Naive thymus-derived CD4-positive, alpha-beta T cell (primary cell): ENCODE data around the gene ENTPD1. TPM values are rescaled to one million over a fixed set of nuclear protein-coding genes. Genes with fewer than 3 reads are reported as not detected.

ENCODE experiments used
- ATAC-seq: fragments of 150-1000 bp; cut with Tn5 transposase; 2 replicates; pipeline ENCODE4 v1.10.0; 2021; ENCODE audit warnings: mild to moderate bottlenecking, moderate library complexity
- CTCF ChIA-PET: fragments of 350-600 bp; sonication (Branson Sonifier 250); formaldehyde crosslinking; loops from one replicate; lab custom pipeline; 2021; ENCODE audit warnings: antibody characterized with exemption; lab: Charles Lee
- POLR2A ChIA-PET: fragments of 350-600 bp; sonication (Branson Sonifier 250); formaldehyde crosslinking; loops from one replicate; lab custom pipeline; 2021; ENCODE audit warnings: antibody characterized with exemption, inconsistent platforms; lab: Charles Lee
- DNase-seq, 9 donors: peaks; one replicate each; pipeline versions ENCODE4 v3.0.0 to v3.0.0-alpha.2; 2020 to 2022; ENCODE audit warnings: mixed read lengths in 1 of 9
- H3K27ac ChIP-seq: one replicate; pipeline ENCODE4 v1.7.0; 2013; ENCODE audit warnings: mild to moderate bottlenecking, low read depth, low read length, moderate library complexity
- H3K27me3 ChIP-seq, 2 donors: one replicate each; pipeline ENCODE4 v1.7.0; 2013; ENCODE audit warnings: low read length in 2 of 2, mild to moderate bottlenecking in 2 of 2, moderate library complexity in 2 of 2; ENCODE audit not compliant: control insufficient read depth in 2 of 2, insufficient read depth in 2 of 2
- H3K36me3 ChIP-seq, 3 experiments: 1 replicate in 2 of 3; 2 replicates in 1 of 3; pipeline ENCODE4 v1.7.0; 2013; ENCODE audit warnings: low read length in 3 of 3, mild to moderate bottlenecking in 3 of 3, moderate library complexity in 1 of 3; ENCODE audit not compliant: insufficient read depth in 3 of 3, control insufficient read depth in 2 of 3
- H3K4me1 ChIP-seq, 2 donors: one replicate each; pipeline ENCODE4 v1.7.0; 2013; ENCODE audit warnings: low read length in 2 of 2, mild to moderate bottlenecking in 2 of 2, moderate library complexity in 1 of 2; ENCODE audit not compliant: control insufficient read depth in 2 of 2, insufficient read depth in 2 of 2
- H3K4me3 ChIP-seq: 2 replicates; pipeline ENCODE4 v1.7.0; 2013; ENCODE audit warnings: mild to moderate bottlenecking, low read length
- H3K9me3 ChIP-seq, 3 experiments: 1 replicate in 2 of 3; 2 replicates in 1 of 3; pipeline ENCODE4 v1.7.0; 2013; ENCODE audit warnings: low read length in 3 of 3; ENCODE audit not compliant: control insufficient read depth in 2 of 3
- H3K27ac Mint-ChIP-seq, 9 donors: one replicate each; pipeline ENCODE4 v1.8.0; 2020 to 2022; ENCODE audit warnings: mixed read lengths in 9 of 9, mild to moderate bottlenecking in 8 of 9, moderate library complexity in 5 of 9, inconsistent platforms in 2 of 9
- H3K27me3 Mint-ChIP-seq, 5 donors: one replicate each; pipeline ENCODE4 v1.8.0; 2021 to 2022; ENCODE audit warnings: mixed read lengths in 5 of 5, mild to moderate bottlenecking in 1 of 5
- H3K36me3 Mint-ChIP-seq, 5 donors: one replicate each; pipeline ENCODE4 v1.8.0; 2020 to 2022; ENCODE audit warnings: mixed read lengths in 5 of 5, mild to moderate bottlenecking in 3 of 5, inconsistent platforms in 1 of 5
- H3K4me1 Mint-ChIP-seq, 7 donors: one replicate each; pipeline ENCODE4 v1.8.0; 2020 to 2022; ENCODE audit warnings: mixed read lengths in 7 of 7, mild to moderate bottlenecking in 3 of 7, inconsistent platforms in 1 of 7
- H3K4me3 Mint-ChIP-seq, 10 donors: one replicate each; pipeline ENCODE4 v1.8.0; 2020 to 2022; ENCODE audit warnings: mild to moderate bottlenecking in 10 of 10, mixed read lengths in 10 of 10, moderate library complexity in 6 of 10, inconsistent platforms in 2 of 10
- H3K9me3 Mint-ChIP-seq, 11 donors: one replicate each; pipeline ENCODE4 v1.8.0; 2020 to 2022; ENCODE audit warnings: mixed read lengths in 11 of 11, mild to moderate bottlenecking in 4 of 11, inconsistent platforms in 1 of 11, moderate library complexity in 1 of 11
- intact Hi-C, 2 donors: fragments of 100-400 bp; cut with micrococcal nuclease; formaldehyde crosslinking; loops; one replicate each; pipeline ENCODE4 v1.15.1; 2023
- polyA plus RNA-seq, 2 donors: library from polyadenylated mRNA; unstranded; fragments of 300-500 nt; fragmentation: Illumina TruSeq; gene quantifications; one replicate each; pipeline ENCODE4 v1.2.3, GENCODE V29; 2021
- total RNA-seq, 6 experiments: library from RNA in 5 of 6; stranded (reverse) in 5 of 6; gene quantifications; 1 replicate in 5 of 6; 2 replicates in 1 of 6; pipeline ENCODE4 v1.2.3 and lab custom pipeline; 2021 to 2026

The ENTPD1 gene
- total and polyA plus RNA-seq, 7 experiments from 2014 or later: 0.21 to 28.2 (median 1.2) TPM

GRCh38 chr10:95818010-95818409, 62.0 kb downstream of the ENTPD1 start:
- DNase-seq (no peak), ATAC-seq (no peak)
- H3K36me3 Mint-ChIP-seq: peaks cover 0 to 36% (median 0%) of the 10 kb centered on the region in 5 donors
- CTCF ChIA-PET: no interaction called here
- Histone ChIP-seq H3K27ac (no peak overlapping the region), H3K36me3 (no peaks in the 10 kb centered on the region), H3K4me3 (no peak overlapping the region), H3K9me3 (no peaks in the 10 kb centered on the region), H3K4me1 (no peaks in the 10 kb centered on the region), H3K27me3 (no peaks in the 10 kb centered on the region)
- intact Hi-C loops: no loop called here
- H3K4me3 Mint-ChIP-seq: no peak overlapping the region
- peak overlapping the region in 1 of 9 donors; percentile 23 for H3K27ac Mint-ChIP-seq
- H3K9me3 Mint-ChIP-seq: peaks cover 0 to 5% (median 0%) of the 10 kb centered on the region in 11 donors
- POLR2A ChIA-PET: no interaction called here
- H3K27me3 Mint-ChIP-seq: peaks cover 2 to 19% (median 15%) of the 10 kb centered on the region in 5 donors
- H3K4me1 Mint-ChIP-seq: peaks cover 0 to 48% (median 0%) of the 10 kb centered on the region in 7 donors

GRCh38 chr10:95818668-95819067, 62.7 kb downstream of the ENTPD1 start:
- no peaks in the 10 kb centered on the region for H3K27me3 ChIP-seq
- peak overlapping the region in 1 of 9 donors; percentile 23 for H3K27ac Mint-ChIP-seq
- H3K4me1 Mint-ChIP-seq: peaks cover 0 to 55% (median 0%) of the 10 kb centered on the region in 7 donors
- intact Hi-C loops: no loop called here
- H3K9me3 ChIP-seq: no peaks in the 10 kb centered on the region
- H3K4me3 ChIP-seq: no peak overlapping the region
- ATAC-seq (no peak), DNase-seq (no peak)
- peaks cover 0 to 5% (median 0%) of the 10 kb centered on the region in 11 donors for H3K9me3 Mint-ChIP-seq
- no peaks in the 10 kb centered on the region for H3K4me1 ChIP-seq
- no peak overlapping the region for H3K27ac ChIP-seq
- no peaks in the 10 kb centered on the region for H3K36me3 ChIP-seq
- ChIA-PET POLR2A (no interaction called here), CTCF (no interaction called here)
- peaks cover 0 to 37% (median 0%) of the 10 kb centered on the region in 5 donors for H3K36me3 Mint-ChIP-seq
- peak overlapping the region in 1 of 10 donors; percentile 18 for H3K4me3 Mint-ChIP-seq
- H3K27me3 Mint-ChIP-seq: peaks cover 2 to 26% (median 19%) of the 10 kb centered on the region in 5 donors

DNA sequence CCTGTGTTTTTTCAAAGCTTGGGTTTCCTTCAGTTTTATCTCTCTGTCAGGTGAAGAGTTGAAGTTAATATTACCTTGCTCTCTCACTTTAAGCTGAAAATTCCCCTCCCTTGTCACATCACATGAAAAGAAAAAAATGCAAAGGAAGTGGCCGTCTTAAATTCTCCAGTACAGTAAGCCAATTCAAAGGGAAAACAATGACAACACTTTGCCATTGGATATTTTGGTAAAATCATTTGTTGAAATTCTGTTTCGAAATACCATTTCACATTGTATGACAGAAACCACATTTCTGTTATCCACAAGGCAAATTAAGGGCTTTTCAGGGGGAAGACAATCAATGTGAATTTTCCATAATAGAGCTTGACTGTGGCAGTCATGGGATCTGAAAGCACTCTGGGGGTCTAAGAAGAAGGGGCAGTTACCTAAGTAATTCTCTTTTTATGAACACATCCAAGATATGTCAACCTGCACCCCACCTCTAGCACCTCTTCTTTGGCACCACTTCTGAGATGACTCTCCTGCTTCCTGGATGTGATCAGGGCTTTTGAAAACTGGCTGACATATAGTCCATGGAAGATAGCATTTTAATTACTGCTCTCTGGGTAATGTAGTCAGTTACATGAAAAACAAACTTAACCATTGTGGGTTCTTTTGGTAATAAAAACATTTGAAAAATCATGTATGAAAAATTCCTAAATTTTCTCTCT, 63.8 kb downstream of the ENTPD1 start:
- Mint-ChIP-seq H3K36me3 (peaks cover 0 to 39% (median 0%) of the 10 kb centered on the region in 5 donors), H3K27ac (peak overlapping the region in 1 of 9 donors; percentile 89), H3K9me3 (peaks cover 0 to 7% (median 0%) of the 10 kb centered on the region in 11 donors), H3K4me1 (peaks cover 0 to 47% (median 0%) of the 10 kb centered on the region in 7 donors), H3K4me3 (peak overlapping the region in 1 of 10 donors; percentile 65), H3K27me3 (peaks cover under 1 to 22% (median 20%) of the 10 kb centered on the region in 5 donors)
- DNase-seq: no peak
- Histone ChIP-seq H3K9me3 (no peaks in the 10 kb centered on the region), H3K4me1 (no peaks in the 10 kb centered on the region), H3K36me3 (no peaks in the 10 kb centered on the region), H3K4me3 (no peak overlapping the region), H3K27me3 (no peaks in the 10 kb centered on the region), H3K27ac (no peak overlapping the region)
- ChIA-PET CTCF (no interaction called here), POLR2A (no interaction called here)
- ATAC-seq: no peak
- intact Hi-C loops: no loop called here

GRCh38 chr10:95820363-95820762, 64.4 kb downstream of the ENTPD1 start:
- CTCF ChIA-PET: no interaction called here
- H3K27me3 Mint-ChIP-seq: peaks cover 0 to 22% (median 20%) of the 10 kb centered on the region in 5 donors
- H3K4me3 ChIP-seq: no peak overlapping the region

DNA sequence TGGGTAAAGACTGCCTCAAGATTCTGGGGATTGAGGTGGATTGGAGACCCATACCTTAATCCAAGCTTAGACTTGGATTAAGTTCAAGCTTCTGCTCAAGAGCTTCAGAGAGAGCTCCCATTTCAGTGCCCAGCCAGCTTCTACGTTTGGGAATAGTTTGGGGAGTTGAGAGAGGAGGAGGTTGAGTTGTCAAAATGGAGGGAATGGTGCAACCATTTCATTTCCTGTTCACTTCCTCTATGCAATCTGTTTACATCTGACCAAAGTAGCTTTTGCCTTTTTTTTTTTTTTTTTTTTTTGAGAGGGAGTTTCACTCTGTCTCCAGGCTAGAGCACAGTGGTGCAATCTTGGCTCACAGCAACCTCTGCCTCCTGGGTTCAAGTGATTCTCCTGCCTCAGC, 65.8 kb downstream of the ENTPD1 start:
- ChIA-PET CTCF (no interaction called here), POLR2A (no interaction called here)
- Mint-ChIP-seq H3K4me3 (peak overlapping the region in 1 of 10 donors; percentile 68), H3K4me1 (peaks cover 0 to 45% (median 0%) of the 10 kb centered on the region in 7 donors), H3K9me3 (peaks cover 0 to 8% (median 0%) of the 10 kb centered on the region in 11 donors), H3K36me3 (peaks cover 0 to 36% (median 0%) of the 10 kb centered on the region in 5 donors), H3K27me3 (peaks cover 0 to 26% (median 14%) of the 10 kb centered on the region in 5 donors), H3K27ac (peak overlapping the region in 1 of 9 donors; percentile 93)
- no peak overlapping the region for H3K27ac ChIP-seq
- H3K27me3 ChIP-seq: no peaks in the 10 kb centered on the region
- ATAC-seq (no peak), DNase-seq (no peak)
- H3K9me3 ChIP-seq: no peaks in the 10 kb centered on the region
- H3K4me3 ChIP-seq: no peak overlapping the region
- H3K4me1 ChIP-seq: no peaks in the 10 kb centered on the region
- intact Hi-C loops: loop anchor here in 1 of 2 donors (1.0 kb wide), 1 partner anchor 11 kb away; no protein-coding TSS in a partner anchor
- H3K36me3 ChIP-seq: no peaks in the 10 kb centered on the region

More at GRCh38 chr10:95820363-95820762, 64.4 kb downstream of the ENTPD1 start:
- POLR2A ChIA-PET: no interaction called here
- peaks cover 0 to 6% (median 0%) of the 10 kb centered on the region in 11 donors for H3K9me3 Mint-ChIP-seq
- no peak for DNase-seq
- no peaks in the 10 kb centered on the region for H3K27me3 ChIP-seq
- intact Hi-C loops: no loop called here
- H3K27ac Mint-ChIP-seq: peak overlapping the region in 1 of 9 donors; percentile 70
- H3K4me1 ChIP-seq: no peaks in the 10 kb centered on the region
- H3K36me3 ChIP-seq: no peaks in the 10 kb centered on the region
- no peak overlapping the region for H3K27ac ChIP-seq
- no peak for ATAC-seq
- peaks cover 0 to 41% (median 0%) of the 10 kb centered on the region in 7 donors for H3K4me1 Mint-ChIP-seq
- no peak overlapping the region for H3K4me3 Mint-ChIP-seq
- H3K9me3 ChIP-seq: no peaks in the 10 kb centered on the region
- peaks cover 0 to 38% (median 0%) of the 10 kb centered on the region in 5 donors for H3K36me3 Mint-ChIP-seq

- H3K27ac Mint-ChIP-seq: peak overlapping the region in 1 of 9 donors; percentile 98
- H3K4me1 Mint-ChIP-seq: peaks cover 0 to 43% (median 0%) of the 10 kb centered on the region in 7 donors
- Histone ChIP-seq H3K4me1 (peaks cover 0 to 17% of the 10 kb centered on the region in 2 donors), H3K27me3 (no peaks in the 10 kb centered on the region), H3K27ac (no peak overlapping the region), H3K9me3 (no peaks in the 10 kb centered on the region), H3K36me3 (no peaks in the 10 kb centered on the region), H3K4me3 (no peak overlapping the region)
- peaks cover 0 to 6% (median 0%) of the 10 kb centered on the region in 5 donors for H3K27me3 Mint-ChIP-seq
- peaks cover 0 to 35% (median 0%) of the 10 kb centered on the region in 5 donors for H3K36me3 Mint-ChIP-seq
- CTCF ChIA-PET: interaction anchor here (0.8 kb wide), 1 partner anchor 12 kb away, joined by 4 read pairs; no protein-coding TSS in a partner anchor
- peaks cover 0 to 7% (median 0%) of the 10 kb centered on the region in 11 donors for H3K9me3 Mint-ChIP-seq
- H3K4me3 Mint-ChIP-seq: peak overlapping the region in 1 of 10 donors; percentile 54
- intact Hi-C loops: loop anchor here in 1 of 2 donors (5.0 kb wide), 1 partner anchor 38 kb away; no protein-coding TSS in a partner anchor
- DNase-seq: no peak
- no peak for ATAC-seq
- POLR2A ChIA-PET: no interaction called here
Measured at GRCh38 chr10:95830044-95830443, 74.1 kb downstream of the ENTPD1 start.
